H1 (cell line): ENCODE measurements around the gene PTTG2. TPM values are rescaled to one million over a fixed set of nuclear protein-coding genes. Genes with fewer than 3 reads are reported as not detected.

Experiments
- polyA plus RNA-seq, 7 experiments: library from polyadenylated mRNA; depleted of rRNA in 3 of 7; stranded (reverse) in 5 of 7; unstranded in 2 of 7; fragments of >200 nt in 5 of 7; fragments of 200-250 nt in 2 of 7; gene quantifications; 1 replicate in 5 of 7; 2 replicates in 1 of 7; 4 replicates in 1 of 7; pipeline versions ENCODE4 v1.2.1 to v1.2.3, GENCODE V29; 2011 to 2013; ENCODE audit warnings: missing spikeins in 2 of 7, mixed read lengths in 2 of 7
- total RNA-seq: library from RNA; stranded (reverse); fragmentation: NEBNext Ultra II Directional; extraction: Animal tissue kit (Norgen Biotek cat#: 25700); gene quantifications from 2 replicates; pipeline ENCODE4 v1.2.1, GENCODE V29; 2021
- TF ChIP-seq, protein P1 (sequence below): IDR thresholded peaks from 2 replicates; pipeline ENCODE4 v1.6.1; 2012; ENCODE audit warnings: low read length, inconsistent platforms

Gene PTTG2
- total and polyA plus RNA-seq, 2 of the 8 experiments (the other 6 are each of a cell fraction or from before 2014, with no cell fraction given) = not detected

DNA sequence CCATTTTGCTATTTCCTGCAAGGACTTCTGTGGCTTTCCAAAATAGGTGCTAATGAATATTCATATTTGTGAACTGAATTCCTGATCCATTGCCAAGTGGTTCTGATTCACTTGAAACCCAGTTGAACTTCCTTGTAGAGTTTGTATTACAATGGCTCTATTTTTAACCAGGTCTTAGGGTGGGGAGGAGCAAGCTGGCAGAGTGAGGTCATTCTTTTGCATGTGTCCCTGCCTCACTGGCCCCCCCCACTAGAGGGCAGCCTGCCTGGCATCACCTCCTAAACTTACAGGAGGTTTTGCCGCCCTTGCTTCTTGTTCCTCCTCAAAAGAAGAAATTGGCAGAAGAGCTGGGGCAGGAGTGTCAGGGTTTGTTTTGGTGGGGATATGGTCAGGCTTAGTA lies 10.5 kb downstream of the PTTG2 start (continued):
- TF ChIP-seq, protein P1, sequence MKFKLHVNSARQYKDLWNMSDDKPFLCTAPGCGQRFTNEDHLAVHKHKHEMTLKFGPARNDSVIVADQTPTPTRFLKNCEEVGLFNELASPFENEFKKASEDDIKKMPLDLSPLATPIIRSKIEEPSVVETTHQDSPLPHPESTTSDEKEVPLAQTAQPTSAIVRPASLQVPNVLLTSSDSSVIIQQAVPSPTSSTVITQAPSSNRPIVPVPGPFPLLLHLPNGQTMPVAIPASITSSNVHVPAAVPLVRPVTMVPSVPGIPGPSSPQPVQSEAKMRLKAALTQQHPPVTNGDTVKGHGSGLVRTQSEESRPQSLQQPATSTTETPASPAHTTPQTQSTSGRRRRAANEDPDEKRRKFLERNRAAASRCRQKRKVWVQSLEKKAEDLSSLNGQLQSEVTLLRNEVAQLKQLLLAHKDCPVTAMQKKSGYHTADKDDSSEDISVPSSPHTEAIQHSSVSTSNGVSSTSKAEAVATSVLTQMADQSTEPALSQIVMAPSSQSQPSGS = peak; percentile 93
